IMR-90 (cell line): Measurements from ENCODE around the gene ISOC2. TPM values are rescaled to one million over a fixed set of nuclear protein-coding genes. Genes with fewer than 3 reads are reported as not detected.
A peak's percentile ranks its signal among the peaks of the same experiment; 100 is the strongest.
"Not testable (repeated sequence)": the region's sequence is repeated elsewhere in the genome, so short reads cannot be mapped to it uniquely, and the experiment has no call there.

Experiments used
- ATAC-seq: fragments of 200-7000 bp; cut with Tn5 transposase; 2 replicates; pipeline ENCODE4 v1.9.1; 2020; ENCODE audit warnings: low read depth, mild to moderate bottlenecking, moderate library complexity
- BruUV-seq: library from RNA; stranded (reverse); fragments of 400-500 nt; replicated peaks from 2 replicates; lab custom pipeline; 2021; lab: Mats Ljungman, UMichigan
- CTCF ChIA-PET: fragments of 300-600 bp; formaldehyde crosslinking; extraction: SDS; loops from one replicate; lab custom pipeline; 2021; ENCODE audit warnings: antibody characterized with exemption; lab: Yijun Ruan, JAX
- POLR2A ChIA-PET: fragments of 300-600 bp; sonication (Branson Sonifier 250); formaldehyde crosslinking; loops from one replicate; lab custom pipeline; 2022; ENCODE audit warnings: antibody characterized with exemption; ENCODE audit not compliant: unreplicated experiment; lab: Charles Lee
- DNase-seq: peaks from one replicate; pipeline ENCODE4 v3.0.0; 2013
- H2AFZ ChIP-seq: replicated peaks from 2 replicates; pipeline ENCODE3; 2013; ENCODE audit warnings: low read length, mild to moderate bottlenecking; ENCODE audit not compliant: poor library complexity
- H2AK5ac ChIP-seq: 2 replicates; pipeline ENCODE4 v1.6.1; 2013; ENCODE audit warnings: low read depth, low read length, inconsistent platforms
- H2AK9ac ChIP-seq: replicated peaks from 2 replicates; pipeline ENCODE3; 2013; ENCODE audit warnings: mild to moderate bottlenecking, low read depth, low read length, moderate library complexity; ENCODE audit not compliant: poor library complexity
- H2BK120ac ChIP-seq: 2 replicates; pipeline ENCODE4 v1.6.1; 2013; ENCODE audit warnings: low read depth, low read length, inconsistent platforms
- H2BK15ac ChIP-seq: 3 replicates; pipeline ENCODE4 v1.6.1; 2013; ENCODE audit warnings: low read depth, low read length, inconsistent platforms
- H2BK20ac ChIP-seq: 2 replicates; pipeline ENCODE4 v1.6.1; 2013; ENCODE audit warnings: low read depth, mild to moderate bottlenecking, inconsistent platforms, low read length, moderate library complexity
- H2BK5ac ChIP-seq: 2 replicates; pipeline ENCODE4 v1.6.1; 2013; ENCODE audit warnings: mild to moderate bottlenecking, low read depth, low read length, inconsistent platforms; ENCODE audit not compliant: poor library complexity, severe bottlenecking
- H3K14ac ChIP-seq: replicated peaks from 2 replicates; pipeline ENCODE4 v1.6.1; 2013; ENCODE audit warnings: low read depth, low read length, inconsistent platforms
- H3K18ac ChIP-seq: 2 replicates; pipeline ENCODE4 v1.6.1; 2013; ENCODE audit warnings: low read depth, low read length, control low read depth
- H3K23ac ChIP-seq: 2 replicates; pipeline ENCODE4 v1.6.1; 2013; ENCODE audit warnings: low read depth, low read length, inconsistent platforms
- H3K27ac ChIP-seq: 2 replicates; pipeline ENCODE4 v1.5.1; 2013; ENCODE audit warnings: mild to moderate bottlenecking, control low read depth, low read length; ENCODE audit not compliant: insufficient read depth
- H3K27me3 ChIP-seq: 2 replicates; pipeline ENCODE4 v1.6.1; 2013; ENCODE audit warnings: low read length; ENCODE audit not compliant: control insufficient read depth, insufficient read depth
- H3K36me3 ChIP-seq: 2 replicates; pipeline ENCODE4 v1.6.1; 2013; ENCODE audit warnings: low read length, mixed read lengths; ENCODE audit not compliant: control insufficient read depth, insufficient read depth
- H3K4ac ChIP-seq: 2 replicates; pipeline ENCODE4 v1.6.1; 2013; ENCODE audit warnings: low read depth, low read length, inconsistent platforms
- H3K4me1 ChIP-seq: 2 replicates; pipeline ENCODE4 v1.6.1; 2013; ENCODE audit warnings: low read length, mixed read lengths; ENCODE audit not compliant: control insufficient read depth, insufficient read depth
- H3K4me2 ChIP-seq: 2 replicates; pipeline ENCODE4 v1.6.1; 2013; ENCODE audit warnings: low read depth, mild to moderate bottlenecking, control low read depth, low read length, moderate library complexity
- H3K4me3 ChIP-seq: 2 replicates; pipeline ENCODE4 v1.5.1; 2013; ENCODE audit warnings: low read depth, mild to moderate bottlenecking, control low read depth, low read length, moderate library complexity; ENCODE audit not compliant: insufficient read depth
- H3K56ac ChIP-seq: 2 replicates; pipeline ENCODE4 v1.6.1; 2013; ENCODE audit warnings: low read length, inconsistent platforms; ENCODE audit not compliant: insufficient read depth; ENCODE audit errors: extremely low read depth
- H3K79me1 ChIP-seq, 2 experiments: 2 replicates each; pipeline ENCODE4 v1.6.1; 2013; ENCODE audit warnings: low read length in 2 of 2, inconsistent platforms in 1 of 2, low read depth in 1 of 2
- H3K9ac ChIP-seq: 2 replicates; pipeline ENCODE4 v1.6.1; 2013; ENCODE audit warnings: low read depth, low read length, control low read depth
- H3K9me1 ChIP-seq: 2 replicates; pipeline ENCODE4 v1.6.1; 2013; ENCODE audit warnings: low read length, inconsistent platforms; ENCODE audit not compliant: insufficient read depth
- H3K9me3 ChIP-seq: 2 replicates; pipeline ENCODE4 v1.6.1; 2013; ENCODE audit warnings: low read length; ENCODE audit not compliant: control insufficient read depth, insufficient read depth
- H4K20me1 ChIP-seq: 2 replicates; pipeline ENCODE4 v1.6.1; 2013; ENCODE audit warnings: low read length, inconsistent platforms; ENCODE audit not compliant: insufficient read depth
- H4K5ac ChIP-seq: 2 replicates; pipeline ENCODE4 v1.6.1; 2013; ENCODE audit warnings: mild to moderate bottlenecking, low read depth, low read length, control low read depth
- H4K8ac ChIP-seq, 2 experiments: 2 replicates each; pipeline ENCODE4 v1.6.1; 2013; ENCODE audit warnings: low read depth in 2 of 2, low read length in 2 of 2, control low read depth in 1 of 2, inconsistent platforms in 1 of 2
- H4K91ac ChIP-seq: 2 replicates; pipeline ENCODE4 v1.6.1; 2013; ENCODE audit warnings: low read depth, low read length, inconsistent platforms; ENCODE audit not compliant: insufficient read depth
- MAFK ChIP-seq: IDR thresholded peaks from 2 replicates; pipeline ENCODE4 v1.6.1; 2012; ENCODE audit warnings: low read depth, low read length, improper control_type of control experiment
- RCOR1 ChIP-seq: IDR thresholded peaks from 2 replicates; pipeline ENCODE4 v1.6.1; 2012; ENCODE audit warnings: mild to moderate bottlenecking, low read length, improper control_type of control experiment; ENCODE audit not compliant: insufficient replicate concordance
- SMC3 ChIP-seq: fragments of 150-350 bp; IDR thresholded peaks from 2 replicates; pipeline ENCODE4 v1.6.1; 2016; ENCODE audit warnings: low read depth, mild to moderate bottlenecking, antibody characterized with exemption, low read length, moderate library complexity
- WGBS, 2 experiments: methylation state at CpG; one replicate each; pipeline versions ENCODE4 v1.1.5 to v1.1.7; 2013; ENCODE audit warnings: missing lambda C conversion rate in 2 of 2; ENCODE audit not compliant: insufficient read length in 1 of 2; ENCODE audit errors: extremely low coverage in 2 of 2; 5-methylcytosine and 5-hydroxymethylcytosine counted together
- dilution Hi-C: fragments of 300-500 bp; cut with HindIII; formaldehyde crosslinking; loops from one replicate; pipeline ENCODE4 v1.14.3; 2018; ENCODE audit warnings: low sequenced_read_pairs; ENCODE audit not compliant: unreplicated experiment
- in situ Hi-C: fragments of 300-500 bp; cut with MboI; formaldehyde crosslinking; loops from 3 replicates; pipeline ENCODE4 v1.14.3; 2019; ENCODE audit warnings: low sequenced_read_pairs, inconsistent platforms, mixed read lengths
- intact Hi-C: fragments of 100-400 bp; cut with micrococcal nuclease; formaldehyde crosslinking; loops from 2 replicates; pipeline ENCODE4 v1.10.0; 2022
- polyA plus RNA-seq, 3 experiments: library from polyadenylated mRNA; depleted of rRNA; stranded (reverse); fragments of >200 nt; gene quantifications; 2 replicates each; pipeline ENCODE4 v1.2.3, GENCODE V29; 2012; ENCODE audit warnings: low replicate concordance in 1 of 3
- total RNA-seq: library from RNA; depleted of rRNA; stranded (reverse); fragments of >200 nt; gene quantifications from 2 replicates; pipeline ENCODE4 v1.2.3, GENCODE V29; 2012

ISOC2 gene
- total and polyA plus RNA-seq, 2 of the 4 experiments (the other 2 are of a cell fraction): 56.1 to 82.1 TPM

DNA sequence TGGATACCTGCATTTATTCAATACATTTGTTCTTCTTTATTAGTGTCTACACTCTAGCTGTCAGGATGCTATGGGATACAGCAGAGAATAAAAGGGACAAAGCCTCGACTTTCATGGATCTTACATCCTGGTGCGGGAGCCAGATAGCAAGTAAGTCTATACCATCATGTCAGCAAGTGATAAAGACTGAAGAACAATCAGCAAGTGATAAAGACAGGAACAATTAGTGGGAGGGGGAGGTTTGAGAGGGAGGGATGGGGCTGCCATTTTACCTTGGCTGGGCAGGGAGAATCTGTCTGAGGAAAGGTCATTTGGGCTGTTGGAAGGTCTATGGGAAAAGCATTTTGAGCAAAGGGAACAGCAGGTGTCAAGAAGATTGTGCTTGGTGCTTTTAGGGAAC is 51.3 kb downstream of the ISOC2 start:
- peaks cover 0 to 17% of the 10 kb centered on the region in 2 experiments; a peak in 2 of 4 replicates for H3K79me1 ChIP-seq
- H4K5ac ChIP-seq: no peak overlapping the region
- 90% methylated on average over 2 of the region's 2 CpGs; no CpG with 5 or more reads in 1 of the 2 experiments for WGBS, 2 experiments
- H3K4me2 ChIP-seq: no peak overlapping the region
- H3K56ac ChIP-seq: no peak overlapping the region
- peaks cover 20% of the 10 kb centered on the region for H4K20me1 ChIP-seq
- H4K8ac ChIP-seq: no peak overlapping the region
- dilution Hi-C loops: no loop called here
- H2BK15ac ChIP-seq: no peak overlapping the region
- peaks cover 14% of the 10 kb centered on the region for H3K36me3 ChIP-seq
- H3K9me3 ChIP-seq: no peaks in the 10 kb centered on the region
- H3K23ac ChIP-seq: no peak overlapping the region
- no peak overlapping the region for H2AK9ac ChIP-seq
- intact Hi-C loops: no loop called here
- BruUV-seq: no TSS peak
- H3K4ac ChIP-seq: no peak overlapping the region
- H4K91ac ChIP-seq: no peak overlapping the region
- POLR2A ChIA-PET: no interaction called here
- no peak overlapping the region for H3K9ac ChIP-seq
- no peak overlapping the region for H2BK5ac ChIP-seq
- no peak overlapping the region for H3K18ac ChIP-seq
- H3K4me3 ChIP-seq: no peak overlapping the region
- no peak overlapping the region for H2AFZ ChIP-seq
- no peak for DNase-seq
- no peak overlapping the region for H3K14ac ChIP-seq
- ATAC-seq: no peak
- no peak overlapping the region for H2BK20ac ChIP-seq
- CTCF ChIA-PET: no interaction called here
- no peak overlapping the region for H2BK120ac ChIP-seq
- peaks cover 17% of the 10 kb centered on the region for H3K4me1 ChIP-seq
- H3K27ac ChIP-seq: no peak overlapping the region
- H3K27me3 ChIP-seq: no peaks in the 10 kb centered on the region; the same call in 1 of the 2 replicates
- in situ Hi-C loops: no loop called here
- no peak overlapping the region for H2AK5ac ChIP-seq
- peaks cover 15% of the 10 kb centered on the region for H3K9me1 ChIP-seq
- no peak for TF ChIP-seq SMC3
- no peak for TF ChIP-seq RCOR1
- TF ChIP-seq MAFK: no peak

DNA sequence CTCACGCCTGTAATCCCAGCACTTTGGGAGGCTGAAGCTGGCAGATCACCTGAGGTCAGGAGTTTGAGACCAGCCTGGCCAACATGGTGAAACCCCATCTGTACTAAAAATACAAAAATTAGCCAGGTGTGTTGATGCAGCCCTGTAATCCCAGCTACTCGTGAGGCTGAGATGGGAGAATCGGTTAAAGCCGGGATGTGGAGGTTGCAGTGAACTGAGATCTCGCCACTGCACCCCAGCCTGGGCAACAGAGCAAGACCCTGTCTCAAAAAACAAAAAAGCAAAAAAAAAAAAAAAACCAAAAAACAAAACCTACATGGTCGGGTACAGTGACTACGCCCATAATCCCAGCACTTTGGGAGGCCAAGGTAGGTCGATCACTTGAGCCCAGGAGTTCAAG is 52.3 kb downstream of the ISOC2 start:
- POLR2A ChIA-PET, ATAC-seq: not testable (repeated sequence)
- CTCF ChIA-PET: interaction anchor here (0.6 kb wide), 1 partner anchor 177 kb away, joined by 3 read pairs; no protein-coding TSS in a partner anchor

More for the DNA sequence above, 52.3 kb downstream of the ISOC2 start:
- peak overlapping the region; percentile 100; a peak in 2 of 4 replicates for H4K8ac ChIP-seq
- H3K36me3 ChIP-seq: peaks cover 14% of the 10 kb centered on the region
- BruUV-seq, H3K4me3 ChIP-seq, H2AK9ac ChIP-seq, H3K27ac ChIP-seq, H3K4me2 ChIP-seq, H2BK15ac ChIP-seq, H3K9me3 ChIP-seq, H3K27me3 ChIP-seq, H3K56ac ChIP-seq, in situ Hi-C loops, H3K14ac ChIP-seq, H3K23ac ChIP-seq, H3K9ac ChIP-seq, H2BK5ac ChIP-seq, H2AFZ ChIP-seq, H3K18ac ChIP-seq, DNase-seq, dilution Hi-C loops: not testable (repeated sequence)
- peaks cover 0 to 22% of the 10 kb centered on the region in 2 experiments; a peak in 2 of 4 replicates for H3K79me1 ChIP-seq
- 0 out of 2 replicates have a peak overlapping the region, but pooled peaks have one; percentile 83 for H2BK20ac ChIP-seq
- peak overlapping the region; percentile 99; the same call in 1 of the 2 replicates for H4K5ac ChIP-seq
- 0 out of 2 replicates have a peak overlapping the region, but pooled peaks have one; percentile 100 for H4K91ac ChIP-seq
- intact Hi-C loops: loop anchor here (5.0 kb wide), 1 partner anchor 93 kb away; no protein-coding TSS in a partner anchor
- peak overlapping the region; percentile 100; the same call in 1 of the 2 replicates for H3K4ac ChIP-seq
- H2AK5ac ChIP-seq: peak overlapping the region; percentile 99; the same call in 1 of the 2 replicates
- peak overlapping the region; percentile 98; the same call in 1 of the 2 replicates for H2BK120ac ChIP-seq
- peaks cover 19% of the 10 kb centered on the region for H3K9me1 ChIP-seq
- WGBS, 2 experiments: no CpG with 5 or more reads among the region's 8 CpGs
- H4K20me1 ChIP-seq: peaks cover 27% of the 10 kb centered on the region
- H3K4me1 ChIP-seq: peaks cover 17% of the 10 kb centered on the region
